HG03064 (cell line): Measurements from ENCODE around the gene ASZ1.
"Not testable (repeated sequence)": the region's sequence is repeated elsewhere in the genome, so short reads cannot be mapped to it uniquely, and the experiment has no call there.

Experiments
- ATAC-seq: cut with Tn5 transposase; IDR thresholded peaks from one replicate; pipeline ENCODE4 v1.9.1; 2021; ENCODE audit warnings: low read depth; ENCODE audit not compliant: unreplicated experiment

ASZ1 gene, protein sequence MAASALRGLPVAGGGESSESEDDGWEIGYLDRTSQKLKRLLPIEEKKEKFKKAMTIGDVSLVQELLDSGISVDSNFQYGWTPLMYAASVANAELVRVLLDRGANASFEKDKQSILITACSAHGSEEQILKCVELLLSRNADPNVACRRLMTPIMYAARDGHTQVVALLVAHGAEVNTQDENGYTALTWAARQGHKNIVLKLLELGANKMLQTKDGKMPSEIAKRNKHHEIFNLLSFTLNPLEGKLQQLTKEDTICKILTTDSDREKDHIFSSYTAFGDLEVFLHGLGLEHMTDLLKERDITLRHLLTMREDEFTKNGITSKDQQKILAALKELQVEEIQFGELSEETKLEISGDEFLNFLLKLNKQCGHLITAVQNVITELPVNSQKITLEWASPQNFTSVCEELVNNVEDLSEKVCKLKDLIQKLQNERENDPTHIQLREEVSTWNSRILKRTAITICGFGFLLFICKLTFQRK

DNA sequence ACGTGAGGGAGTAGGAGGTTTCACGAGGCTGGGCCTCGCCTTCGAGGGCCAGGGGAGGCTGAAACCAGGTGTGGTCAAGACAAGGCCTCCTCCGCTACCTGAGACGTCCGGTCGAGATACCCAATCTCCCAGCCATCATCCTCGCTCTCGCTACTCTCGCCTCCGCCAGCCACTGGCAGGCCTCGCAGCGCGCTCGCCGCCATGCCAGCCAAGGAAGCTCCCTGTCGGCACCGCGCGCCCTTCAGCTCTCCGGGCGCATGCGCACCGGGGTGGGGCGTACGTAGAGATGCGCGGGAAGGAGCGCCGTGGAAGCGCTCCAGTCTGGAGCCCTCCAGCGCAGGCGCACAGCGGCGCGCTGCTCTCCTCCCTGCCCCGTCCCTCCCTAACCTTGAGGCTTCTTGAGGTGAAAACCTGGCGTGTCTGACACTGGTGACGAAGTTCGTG is at the start of gene ASZ1:
Gene ASZ1, minus strand, starts transcription at position 236 of the 444 bp plus-strand sequence. Its CDS starts 33 bp downstream, at position 203.
- no peak for ATAC-seq

DNA sequence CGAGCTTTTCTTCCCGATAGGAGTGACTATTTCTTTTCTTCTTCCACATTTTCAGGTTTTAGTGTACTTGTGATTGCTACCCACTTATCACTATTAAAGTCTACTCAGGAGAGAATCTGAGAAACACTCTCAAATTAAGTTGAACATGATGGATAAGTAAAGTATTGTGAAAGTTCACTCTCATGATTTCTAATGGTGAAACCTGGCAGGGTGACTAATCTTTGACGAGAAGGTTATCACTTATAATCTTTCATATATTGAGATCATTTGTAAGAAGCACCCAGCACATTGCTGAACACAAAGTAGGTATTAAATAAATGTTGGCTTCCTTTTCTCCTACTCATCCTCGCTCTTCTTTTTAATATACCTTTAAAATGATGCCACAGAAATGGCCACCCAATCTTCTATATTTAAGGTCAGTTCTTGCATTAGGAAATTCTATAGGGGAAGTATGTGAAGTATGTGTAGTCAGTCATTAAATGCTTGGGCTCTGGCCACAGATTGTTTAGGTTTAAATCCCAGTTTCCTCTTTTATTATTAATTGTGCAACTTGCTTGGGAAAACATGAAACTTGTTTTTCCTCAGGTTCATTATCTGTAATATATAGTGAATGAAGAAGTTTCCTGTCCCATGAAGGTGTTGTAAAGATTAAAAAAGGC is 49.4 kb upstream of the ASZ1 start:
- no peak for ATAC-seq

DNA sequence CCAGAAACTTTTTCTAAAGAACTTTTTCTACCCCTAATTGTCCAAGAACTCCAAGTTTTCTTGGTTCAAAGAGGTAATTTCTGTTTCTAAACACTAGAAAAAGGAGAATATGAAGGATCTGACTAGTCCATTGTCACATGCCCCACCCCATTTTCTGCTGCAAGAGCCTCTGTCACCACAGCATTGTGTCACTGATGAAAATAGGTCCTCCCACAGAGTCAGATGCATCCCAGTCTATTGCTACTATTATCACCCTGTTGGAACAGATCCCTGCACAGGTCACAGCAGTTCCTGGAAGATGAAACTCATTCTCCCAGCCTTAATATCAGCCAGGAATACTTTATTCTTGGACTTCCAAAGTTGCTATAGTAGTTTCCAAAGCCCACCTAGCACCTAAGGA is 45.0 kb upstream of the ASZ1 start:
- no peak for ATAC-seq

DNA sequence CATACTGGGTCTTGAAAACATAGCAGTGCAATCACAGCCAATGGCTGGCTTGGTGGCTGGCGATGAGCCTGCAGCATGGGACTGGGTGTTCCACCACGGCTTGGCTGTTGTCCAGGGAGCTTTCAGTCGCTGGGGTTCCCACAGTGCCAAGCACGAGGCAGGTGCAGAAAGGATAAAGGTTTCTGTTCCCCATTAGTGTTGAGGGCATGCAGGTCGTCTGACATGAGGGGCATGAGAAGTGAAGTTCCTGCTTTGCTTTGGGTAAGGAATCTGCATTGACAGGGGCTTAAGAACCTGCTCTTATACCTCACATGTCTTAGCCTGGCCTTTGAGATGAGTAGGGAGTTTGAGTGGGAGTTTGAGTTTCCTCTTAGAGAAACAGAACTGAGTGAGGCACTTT is 43.5 kb upstream of the ASZ1 start:
- no peak for ATAC-seq

DNA sequence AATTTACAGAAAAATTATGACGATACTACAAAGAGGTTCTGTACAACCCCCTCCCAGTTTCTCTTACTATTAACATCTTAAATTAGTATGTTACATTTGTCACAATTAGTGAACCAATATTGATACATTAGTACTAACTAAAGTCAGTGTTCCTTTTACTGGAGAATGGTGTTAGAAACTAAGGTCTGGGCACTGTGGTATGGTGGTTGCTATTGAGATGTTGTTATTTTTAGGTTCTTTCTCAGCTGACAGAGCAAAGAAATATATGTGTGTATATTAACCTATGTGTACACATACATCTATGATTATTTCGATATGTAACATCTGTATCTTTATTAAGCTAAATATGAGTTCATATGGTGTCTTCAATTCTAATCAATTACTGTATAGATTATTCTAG is 40.9 kb upstream of the ASZ1 start:
- ATAC-seq = no peak

DNA sequence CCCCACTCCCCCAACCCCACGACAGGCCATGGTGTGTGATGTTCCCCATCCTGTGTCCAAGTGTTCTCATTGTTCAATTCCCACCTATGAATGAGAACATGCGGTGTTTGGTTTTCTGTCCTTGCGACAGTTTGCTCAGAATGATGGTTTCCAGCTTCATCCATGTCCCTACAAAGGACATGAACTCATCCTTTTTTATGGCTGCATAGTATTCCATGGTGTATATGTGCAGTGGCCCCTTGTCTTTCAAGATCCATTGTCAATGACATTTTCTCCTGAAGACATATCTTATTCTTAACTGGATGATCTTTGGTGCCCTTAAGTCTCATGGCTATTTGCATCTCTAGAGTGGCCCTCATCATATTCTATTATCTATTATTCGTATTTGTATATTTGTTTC is 33.5 kb upstream of the ASZ1 start:
- ATAC-seq = not testable (repeated sequence)

DNA sequence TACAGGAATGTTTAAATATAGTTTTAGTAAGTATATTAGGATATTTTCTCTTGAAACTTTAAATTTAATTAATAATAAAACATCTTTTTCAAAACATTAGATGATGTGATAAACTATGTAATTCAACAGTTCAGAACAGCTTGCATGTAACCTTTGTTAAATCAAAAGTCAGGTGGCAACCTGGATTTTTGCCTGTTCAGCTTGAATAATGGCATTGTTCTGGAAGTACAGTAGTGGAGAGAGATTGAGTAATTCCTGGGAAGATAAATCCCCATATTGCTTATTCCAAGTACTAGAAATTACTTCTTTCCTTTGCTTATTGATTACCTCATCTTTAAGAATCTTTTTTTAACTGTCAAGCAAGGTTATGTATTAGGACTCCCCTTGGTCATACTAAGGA is 32.4 kb upstream of the ASZ1 start:
- ATAC-seq = no peak

DNA sequence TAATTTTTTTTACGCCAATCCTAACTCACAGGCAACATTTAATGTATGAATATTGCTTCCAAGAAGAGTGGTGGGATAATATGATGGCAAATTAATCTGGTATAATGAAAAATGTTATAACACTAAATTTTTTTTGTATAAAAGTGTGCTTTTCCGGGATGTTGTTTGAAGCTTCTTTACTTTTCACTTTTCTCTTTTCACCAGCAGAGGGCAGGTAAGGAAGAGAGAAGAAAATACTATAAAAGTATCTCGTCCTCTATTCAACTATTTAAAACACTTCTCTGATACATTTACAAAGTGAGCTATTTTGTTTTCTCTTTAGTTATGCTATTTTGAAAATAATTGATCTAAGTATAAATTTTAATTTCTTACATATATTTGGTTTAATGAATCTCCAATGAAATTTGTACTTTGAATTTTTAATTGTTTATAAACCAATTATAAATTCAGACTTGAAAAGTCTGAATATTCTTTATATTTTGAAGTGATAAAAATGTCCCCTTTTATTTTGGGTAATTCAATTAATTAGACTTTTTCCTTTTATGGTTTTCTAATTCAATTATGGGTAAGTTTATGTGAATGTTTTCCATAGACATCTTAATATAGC is 31.8 kb upstream of the ASZ1 start:
- ATAC-seq = peak; percentile 67

DNA sequence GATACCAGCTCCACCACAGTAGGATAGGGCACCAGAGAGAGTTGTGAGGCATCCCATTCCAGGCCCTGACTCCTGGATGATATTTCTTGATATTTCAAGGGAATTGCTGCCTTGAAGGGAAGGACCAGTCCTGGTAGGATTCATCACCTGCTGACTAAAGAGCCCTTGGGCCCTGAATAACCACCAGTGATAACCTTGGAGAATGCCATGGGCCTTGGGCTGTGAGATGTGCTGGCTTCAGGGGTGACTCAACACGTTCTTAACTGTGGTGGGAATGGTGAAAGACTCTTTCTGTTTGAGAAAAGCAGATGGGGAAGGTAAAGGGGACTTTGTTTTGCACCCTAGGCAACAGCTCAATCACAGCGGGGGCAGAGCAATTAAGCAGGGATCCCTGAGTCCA is 21.4 kb upstream of the ASZ1 start:
- no peak for ATAC-seq

DNA sequence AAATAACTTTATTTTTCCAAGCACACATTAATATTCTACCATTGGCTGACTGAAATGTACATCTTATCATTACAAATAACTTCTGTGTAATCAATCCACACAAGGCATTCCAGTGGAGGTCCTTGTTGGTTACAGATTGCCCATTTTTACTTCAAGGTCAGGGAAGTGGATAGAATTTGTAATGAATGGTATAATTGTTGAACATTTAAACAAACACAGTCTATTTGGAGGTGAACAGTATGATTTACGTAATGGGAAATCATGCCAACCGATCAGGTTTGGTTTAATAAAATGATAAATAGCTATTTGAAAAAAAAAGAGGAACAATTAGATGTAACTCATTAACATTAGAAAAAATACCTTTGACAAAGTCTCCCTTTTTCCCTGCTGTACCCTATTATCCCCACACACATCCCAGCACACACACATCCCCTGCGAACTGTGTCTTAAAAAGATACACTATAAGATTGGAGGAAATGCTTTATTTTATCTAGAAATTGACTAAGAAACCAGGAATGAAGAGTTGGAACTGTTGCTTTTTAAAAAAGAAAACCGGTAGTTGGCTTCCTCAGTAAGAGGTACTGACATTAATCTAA is 19.0 kb upstream of the ASZ1 start:
- no peak for ATAC-seq

DNA sequence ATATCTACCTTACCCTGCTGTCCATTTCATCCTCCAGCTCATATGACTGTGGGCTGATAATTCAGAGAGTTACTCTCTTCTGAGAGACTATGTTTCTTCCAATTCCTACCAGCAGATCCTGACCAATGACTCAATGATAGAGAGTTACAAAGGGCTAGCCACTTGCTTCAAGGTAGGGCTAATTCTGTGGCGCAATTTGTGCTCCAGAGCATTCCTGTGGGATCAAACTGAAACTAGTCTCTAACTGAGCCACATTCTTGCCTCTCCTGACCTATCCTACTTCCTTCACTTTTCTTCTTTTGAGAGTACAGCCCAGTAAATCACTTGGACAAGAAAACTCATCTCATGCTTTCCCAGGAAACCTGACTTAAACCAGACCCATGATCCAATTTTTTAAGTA is 17.9 kb upstream of the ASZ1 start:
- ATAC-seq = no peak

DNA sequence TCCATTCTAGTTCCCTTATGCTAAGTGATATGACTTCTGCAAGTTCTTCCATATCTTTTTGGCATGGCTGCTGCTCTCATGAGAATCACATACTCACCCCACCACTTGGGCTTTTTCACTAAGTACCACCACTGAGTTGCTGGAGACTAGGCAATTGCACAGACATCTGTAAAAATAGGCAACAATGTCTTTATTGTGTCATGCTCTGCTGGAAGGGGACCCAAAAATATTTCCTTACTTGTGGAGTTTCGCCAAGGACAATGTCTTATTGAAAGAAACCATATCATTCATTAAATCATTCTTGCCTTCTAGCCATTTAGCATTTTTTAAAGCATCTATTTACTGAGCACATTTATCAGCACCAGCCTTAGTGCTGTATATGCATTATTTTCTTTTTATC is 17.4 kb upstream of the ASZ1 start:
- ATAC-seq = no peak

DNA sequence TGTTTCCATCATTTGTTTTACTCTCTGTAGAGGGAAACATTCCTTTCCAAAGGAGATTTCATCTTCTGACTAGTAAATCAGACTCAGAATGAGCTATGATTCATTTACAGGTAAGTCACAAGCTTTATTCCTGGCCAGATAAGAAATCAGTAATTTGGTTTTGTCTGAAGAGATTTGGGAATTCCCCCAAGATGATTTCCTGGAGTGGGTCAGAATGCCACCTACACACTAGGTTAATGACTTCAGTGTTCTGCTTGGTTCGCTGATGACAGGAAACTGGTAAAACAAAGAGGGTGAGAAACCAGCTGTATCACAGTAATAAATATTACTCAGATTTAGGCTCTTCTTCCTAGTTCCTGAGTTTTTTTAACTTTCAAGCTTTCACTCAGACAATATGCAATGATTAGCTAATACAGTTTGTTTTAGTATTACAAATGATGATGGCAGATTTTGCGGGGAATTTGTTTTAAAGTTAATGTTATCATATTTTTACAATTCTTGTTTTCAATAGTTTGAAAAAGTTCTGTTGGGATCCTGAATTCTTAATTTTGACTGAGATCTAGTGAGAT is 8.3 kb upstream of the ASZ1 start:
- peak; percentile 91 for ATAC-seq

DNA sequence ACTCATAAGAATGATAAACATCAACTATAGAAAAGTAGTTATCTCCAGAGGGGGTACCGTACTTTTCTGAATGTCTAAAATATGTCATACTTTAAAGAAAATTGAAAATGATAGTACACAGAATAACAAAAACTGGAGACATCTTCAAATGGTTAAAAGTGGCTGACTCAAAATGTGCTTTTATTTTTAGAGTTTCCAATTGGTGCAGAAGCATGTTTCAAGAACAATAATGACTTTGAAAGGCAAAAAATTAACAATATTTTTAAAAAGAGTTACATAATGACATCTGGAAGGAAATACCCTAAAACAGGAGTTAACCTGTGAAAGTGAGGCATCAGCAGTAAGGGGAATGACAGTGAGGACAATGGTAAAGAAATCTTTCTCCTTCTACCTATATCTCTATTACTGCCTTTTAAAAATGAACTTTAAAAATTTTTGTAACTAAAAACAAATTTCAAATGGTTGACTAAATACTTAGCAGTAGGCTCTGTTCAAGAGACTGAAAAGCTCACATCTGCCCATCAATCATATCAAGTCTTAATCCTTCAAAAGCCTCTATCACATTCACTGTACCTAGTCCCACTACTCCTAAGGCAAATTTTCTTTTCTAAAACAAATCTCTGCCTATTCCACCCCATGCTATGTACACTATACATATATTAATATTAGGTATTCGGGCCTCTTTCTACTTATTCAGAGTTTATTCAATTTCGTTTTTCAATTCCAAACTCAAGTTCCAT is 3.0 kb downstream of the ASZ1 start:
- peak; percentile 74 for ATAC-seq

DNA sequence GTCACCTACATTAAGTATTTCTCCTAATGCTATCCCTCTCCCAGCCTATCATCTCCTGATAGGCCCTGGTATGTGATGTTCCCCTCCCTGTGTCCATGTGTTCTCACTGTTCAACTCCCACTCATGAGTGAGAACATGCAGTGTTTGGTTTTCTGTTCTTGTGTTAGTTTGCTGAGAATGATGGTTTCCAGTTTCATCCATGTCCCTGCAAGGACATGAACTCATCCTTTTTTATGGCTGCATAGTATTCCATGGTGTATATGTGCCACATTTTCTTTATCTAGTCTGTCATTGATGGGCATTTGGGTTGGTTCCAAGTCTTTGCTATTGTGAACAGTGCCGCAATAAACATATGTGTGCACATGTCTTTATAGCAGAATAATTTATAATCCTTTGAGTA is 12.7 kb downstream of the ASZ1 start:
- not testable (repeated sequence) for ATAC-seq

DNA sequence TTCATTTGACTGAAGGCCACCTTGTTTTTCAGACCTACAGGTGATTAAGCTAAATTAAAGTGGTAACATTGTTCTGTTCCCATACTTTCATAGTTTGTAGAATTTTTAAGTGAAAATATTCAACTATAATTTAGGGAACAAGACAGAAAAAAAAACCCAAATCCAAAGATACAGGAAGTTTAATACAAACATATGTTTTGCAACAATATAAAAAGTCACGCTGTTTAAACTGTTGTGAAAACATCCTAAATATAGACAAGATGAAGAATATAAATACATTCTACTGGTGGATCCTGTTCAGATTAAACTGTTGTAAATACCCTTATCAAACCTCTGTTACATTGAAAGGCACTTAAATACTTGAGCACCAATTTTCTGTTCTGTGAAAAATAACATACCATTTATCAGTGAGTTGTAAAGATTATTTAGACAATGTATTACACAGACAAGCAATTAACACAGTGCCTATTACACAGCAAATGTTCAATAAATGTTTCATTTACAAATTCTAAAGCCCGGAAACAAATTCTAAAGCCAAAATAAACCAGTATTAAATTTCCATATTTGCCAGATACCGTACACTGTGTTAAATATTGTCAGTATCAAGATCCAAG is 14.2 kb downstream of the ASZ1 start:
- no peak for ATAC-seq

DNA sequence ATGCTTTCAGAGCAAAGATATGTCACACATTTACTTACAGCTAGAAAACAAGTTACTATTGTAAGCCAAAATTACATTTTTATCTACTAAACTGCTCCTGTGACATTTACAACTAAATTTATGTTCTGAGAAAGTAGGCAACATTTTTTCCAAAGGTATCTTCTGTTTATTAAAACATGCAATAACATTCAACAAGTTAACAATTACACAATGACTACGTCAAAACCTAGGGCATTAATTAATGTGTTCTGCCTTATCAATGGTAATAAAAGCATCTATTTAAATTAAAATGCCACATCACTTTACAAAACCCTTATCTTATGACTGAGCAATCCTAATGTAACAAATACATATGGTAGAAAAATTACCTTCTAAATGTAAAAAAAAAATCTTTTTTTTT is 14.9 kb downstream of the ASZ1 start:
- no peak for ATAC-seq

DNA sequence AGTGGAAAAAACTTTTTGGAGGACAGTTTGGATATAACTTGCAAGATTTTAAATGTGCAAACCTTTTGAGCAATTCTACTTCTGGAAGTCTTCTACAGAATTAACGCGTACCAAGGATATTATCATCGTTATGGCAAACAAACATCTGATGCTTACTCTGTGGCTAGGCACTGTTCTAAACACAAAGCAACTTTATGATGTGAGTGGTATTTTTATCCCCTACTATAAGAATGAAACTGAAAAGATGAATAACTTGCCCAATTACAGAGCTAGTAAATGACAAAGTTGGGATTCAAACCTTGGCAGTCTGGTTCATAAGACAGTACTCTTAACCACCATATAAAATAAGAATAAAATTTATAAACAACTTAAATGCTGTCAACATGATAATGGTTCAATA is 15.8 kb downstream of the ASZ1 start:
- no peak for ATAC-seq

DNA sequence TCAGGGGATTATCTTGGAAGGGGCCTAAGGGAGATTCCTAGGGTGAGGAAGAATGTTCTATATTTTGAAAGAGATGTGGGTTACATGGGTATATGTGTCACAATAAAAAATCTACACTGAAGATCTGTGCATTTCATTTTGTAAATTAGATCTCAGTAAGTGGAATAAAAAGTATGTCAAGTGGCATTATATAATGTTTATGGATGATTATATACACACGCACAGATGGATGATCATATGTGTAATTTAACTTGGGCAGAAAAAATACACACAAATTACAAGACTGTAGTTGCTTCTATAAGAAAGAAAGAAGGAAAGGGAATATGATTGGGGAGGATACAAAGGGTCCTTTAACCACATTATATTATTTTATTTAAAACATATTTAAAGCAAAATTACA is 18.5 kb downstream of the ASZ1 start:
- ATAC-seq = no peak

DNA sequence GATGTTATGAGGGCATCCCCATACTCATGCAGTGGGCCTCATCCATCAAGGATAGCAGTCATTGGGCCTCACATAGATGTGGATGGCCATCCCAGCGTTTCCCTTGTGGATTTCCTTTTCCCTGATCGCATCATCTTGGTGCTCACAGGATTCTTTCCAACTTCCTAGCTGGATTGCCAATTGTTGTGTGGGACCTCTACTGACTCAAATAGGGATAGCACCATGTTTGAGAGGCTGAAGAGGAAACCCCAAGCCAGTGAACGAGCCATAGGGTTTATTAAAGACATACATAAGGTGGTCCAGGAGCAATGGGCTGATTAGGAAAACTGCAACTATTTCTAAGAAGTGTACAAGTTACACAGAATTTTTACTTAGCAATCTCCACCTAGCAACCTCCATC is 21.8 kb downstream of the ASZ1 start:
- ATAC-seq = no peak
